NCI-H1105 (cell line): ENCODE results near the gene SHQ1.
"Not testable (repeated sequence)": the region's sequence is repeated elsewhere in the genome, so short reads cannot be mapped to it uniquely, and the experiment has no call there.

ENCODE experiments used
- DNase-seq: peaks from one replicate; lab custom pipeline; 2025; lab: John Stamatoyannopoulos, UW

SHQ1 gene

GRCh38 chr3:72800869-72801268, 47.4 kb downstream of the SHQ1 start:
- DNase-seq, result no peak

GRCh38 chr3:72798552-72799195, 49.6 kb downstream of the SHQ1 start:
- no peak for DNase-seq

- DNase-seq, result peak; percentile 70
These were observed 50.3 kb downstream of the SHQ1 start for GRCh38 chr3:72797773-72798543.

GRCh38 chr3:72794079-72794478, 54.2 kb downstream of the SHQ1 start:
- no peak for DNase-seq

- no peak for DNase-seq
These were observed 57.1 kb downstream of the SHQ1 start for GRCh38 chr3:72791161-72791560.

- DNase-seq, result no peak
These were observed 58.5 kb downstream of the SHQ1 start for GRCh38 chr3:72789786-72790185.

GRCh38 chr3:72788232-72788631, 60.0 kb downstream of the SHQ1 start:
- not testable (repeated sequence) for DNase-seq

- DNase-seq, result no peak
These were observed 61.6 kb downstream of the SHQ1 start for GRCh38 chr3:72786668-72787067.

GRCh38 chr3:72784226-72784625, 64.0 kb downstream of the SHQ1 start:
- no peak for DNase-seq

GRCh38 chr3:72782521-72782920, 65.7 kb downstream of the SHQ1 start:
- no peak for DNase-seq

GRCh38 chr3:72769758-72770540, 78.3 kb downstream of the SHQ1 start:
- DNase-seq, result no peak

- no peak for DNase-seq
These were observed 79.3 kb downstream of the SHQ1 start for GRCh38 chr3:72768936-72769335.

GRCh38 chr3:72768481-72768880, 79.8 kb downstream of the SHQ1 start:
- no peak for DNase-seq

GRCh38 chr3:72768006-72768441, 80.2 kb downstream of the SHQ1 start:
- DNase-seq, result no peak

GRCh38 chr3:72766866-72767265, 81.4 kb downstream of the SHQ1 start:
- DNase-seq, result no peak

- no peak for DNase-seq
These were observed 84.3 kb downstream of the SHQ1 start for GRCh38 chr3:72763751-72764440.

- DNase-seq, result no peak
These were observed 86.8 kb downstream of the SHQ1 start for GRCh38 chr3:72761410-72761809.

- DNase-seq, result no peak
These were observed 88.0 kb downstream of the SHQ1 start for GRCh38 chr3:72760225-72760624.

- no peak for DNase-seq
These were observed 91.3 kb downstream of the SHQ1 start for GRCh38 chr3:72756900-72757299.

- DNase-seq, result no peak
These were observed 93.7 kb downstream of the SHQ1 start for GRCh38 chr3:72754582-72754981.

- no peak for DNase-seq
These were observed 94.8 kb downstream of the SHQ1 start for GRCh38 chr3:72753495-72753894.

GRCh38 chr3:72750405-72750965, 97.8 kb downstream of the SHQ1 start:
- DNase-seq, result no peak
